NCI-H446 (cell line): ENCODE results near the gene LY6G6C.

Experiments
- DNase-seq, 2 experiments: peaks; one replicate each; lab custom pipeline; 2025; lab: John Stamatoyannopoulos, UW

LY6G6C gene, protein sequence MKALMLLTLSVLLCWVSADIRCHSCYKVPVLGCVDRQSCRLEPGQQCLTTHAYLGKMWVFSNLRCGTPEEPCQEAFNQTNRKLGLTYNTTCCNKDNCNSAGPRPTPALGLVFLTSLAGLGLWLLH

GRCh38 chr6:31721351-31722020 lies at the start of gene LY6G6C:
Gene LY6G6C, minus strand, starts transcription at chr6:31721746. Its CDS starts 67 bp downstream, at chr6:31721679.
- no peak for DNase-seq

- DNase-seq: no peak
Observed at GRCh38 chr6:31770860-31771259, 49.3 kb upstream of the LY6G6C start.

DNA sequence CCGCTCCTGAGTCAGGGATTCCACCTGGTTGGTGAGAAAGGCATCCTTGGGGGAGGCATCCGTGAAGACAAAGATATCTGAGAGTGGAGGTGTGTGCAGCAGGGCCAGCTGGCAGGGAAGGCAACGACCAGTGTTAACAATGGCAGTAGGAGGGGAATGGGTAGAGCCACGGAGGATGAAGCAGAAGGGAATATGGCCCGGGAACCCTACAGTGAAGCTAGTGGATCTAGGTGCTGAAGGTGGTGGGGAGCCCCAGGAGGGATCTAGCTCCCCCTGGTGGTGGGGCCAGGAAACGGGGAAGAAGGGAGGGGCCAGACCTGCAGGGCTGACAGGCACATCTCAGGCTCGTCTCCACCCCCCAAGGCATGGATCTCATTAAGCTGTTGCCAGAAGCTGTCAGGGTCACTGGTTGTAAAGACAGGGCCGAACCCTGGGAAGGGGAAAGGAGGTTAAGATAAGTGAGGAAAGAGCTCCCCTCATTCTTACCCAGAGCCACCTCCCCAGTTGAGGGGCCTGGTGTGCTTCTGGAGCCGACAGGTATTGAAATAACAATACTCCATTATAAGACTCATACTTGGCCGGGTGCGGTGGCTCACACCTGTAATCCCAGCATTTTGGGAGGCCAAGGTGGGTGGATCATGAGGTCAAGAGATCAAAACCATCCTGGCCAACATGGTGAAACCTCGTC lies 48.3 kb upstream of the LY6G6C start:
- DNase-seq: peak in 1 of 2 experiments; percentile 29

DNA sequence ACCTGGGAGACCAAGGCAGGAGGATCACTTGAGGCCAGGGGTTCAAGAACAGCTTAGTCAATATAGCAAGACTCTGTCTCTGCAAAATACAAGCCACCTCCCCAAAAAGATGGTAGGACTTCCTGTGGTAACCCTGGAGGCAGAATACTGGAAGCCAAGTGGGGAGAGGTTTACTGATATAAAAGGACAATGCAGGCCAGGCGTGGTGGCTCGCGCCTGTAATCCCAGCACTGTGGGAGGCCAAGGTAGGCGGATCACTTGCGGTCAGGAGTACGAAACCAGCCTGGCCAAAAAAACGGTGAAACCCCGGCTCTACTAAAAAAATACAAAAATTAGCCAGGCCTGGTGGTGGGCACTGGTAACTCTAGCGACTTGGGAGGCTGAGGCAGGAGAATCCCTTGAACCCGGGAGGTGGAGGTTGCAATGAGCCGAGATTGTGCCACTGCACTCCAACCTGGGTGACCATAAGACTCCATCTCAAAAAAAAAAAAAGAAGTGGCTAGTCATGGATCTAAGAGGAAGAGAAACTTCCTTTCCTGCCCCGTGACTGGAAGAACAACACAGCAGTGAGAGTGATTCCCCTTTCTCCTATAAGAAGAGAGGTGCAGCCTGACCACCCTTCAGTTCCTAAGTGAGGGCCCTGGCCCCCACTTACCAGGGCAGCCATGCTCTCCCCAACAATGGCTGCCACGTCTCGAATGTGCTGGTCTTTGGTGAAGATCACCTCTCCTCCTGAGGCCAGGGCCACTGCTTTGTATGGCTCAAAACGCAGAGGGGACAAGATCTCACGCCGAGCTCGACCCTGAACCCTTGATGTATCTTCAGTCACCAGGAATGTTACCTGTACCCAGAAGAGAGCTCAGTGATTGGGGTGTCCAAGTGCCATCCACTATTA lies 47.1 kb upstream of the LY6G6C start:
- DNase-seq: no peak

- DNase-seq: no peak
Observed at GRCh38 chr6:31767096-31767645, 45.6 kb upstream of the LY6G6C start.

- DNase-seq: no peak
Observed at GRCh38 chr6:31765910-31766794, 44.6 kb upstream of the LY6G6C start.

- no peak for DNase-seq
Observed at GRCh38 chr6:31765559-31765909, 44.0 kb upstream of the LY6G6C start.

DNA sequence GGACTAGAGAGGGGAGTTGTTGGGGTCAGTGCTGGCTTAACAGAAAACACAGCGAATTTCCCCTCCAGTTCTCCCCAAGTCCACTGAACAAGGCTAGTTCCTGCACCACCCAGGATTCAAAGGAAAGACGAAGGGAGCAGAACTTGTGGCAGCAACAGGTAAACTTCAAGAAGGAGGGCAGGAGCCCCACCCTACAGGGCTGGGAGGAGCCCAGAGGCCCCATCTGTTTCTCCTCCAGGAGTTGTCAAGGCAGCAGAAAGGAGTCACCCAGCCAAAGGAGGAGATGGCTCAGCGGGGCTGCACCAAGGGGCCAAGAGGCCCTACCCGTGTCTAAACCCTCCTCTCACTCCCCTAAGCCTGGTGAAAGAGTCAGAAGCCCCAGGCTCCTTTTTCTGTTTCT lies 42.7 kb upstream of the LY6G6C start:
- no peak for DNase-seq

GRCh38 chr6:31763619-31763940 lies 42.0 kb upstream of the LY6G6C start:
- DNase-seq: no peak

DNA sequence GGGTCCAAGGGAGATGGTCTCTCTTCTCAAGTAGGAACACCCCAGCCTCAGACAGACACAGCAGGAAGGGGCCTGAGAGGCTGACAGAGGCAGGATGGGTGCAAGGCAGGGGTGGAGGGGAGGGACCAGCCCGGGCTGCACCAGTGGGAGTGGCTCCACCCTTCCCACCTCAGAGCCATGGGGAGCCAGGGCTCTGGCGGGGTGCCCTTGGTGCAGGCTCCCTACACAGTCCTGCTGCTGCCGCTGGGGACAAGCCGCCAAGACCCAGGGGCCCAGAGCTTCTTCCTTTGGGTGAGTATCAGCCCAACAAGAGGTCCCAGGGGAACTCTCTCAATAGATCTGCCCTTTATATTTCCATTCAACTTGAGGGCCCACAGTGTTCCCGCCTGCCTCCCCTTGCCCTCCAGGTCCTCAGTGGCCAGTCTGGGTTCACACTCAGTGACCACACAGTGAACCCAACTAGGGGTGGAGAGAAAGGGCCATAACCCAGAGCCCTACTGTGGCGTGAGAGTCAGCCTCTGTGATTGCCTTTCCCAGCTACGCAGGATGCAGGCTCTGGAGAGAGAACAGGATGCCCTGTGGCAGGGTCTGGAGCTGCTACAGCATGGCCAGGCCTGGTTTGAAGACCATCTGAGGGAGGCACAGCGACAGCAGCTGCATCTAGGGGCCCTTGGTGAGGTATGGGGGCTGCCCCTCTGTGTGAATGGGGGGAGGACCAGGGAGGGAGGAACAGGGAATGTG lies 41.5 kb upstream of the LY6G6C start:
- no peak for DNase-seq

GRCh38 chr6:31762356-31762755 lies 40.8 kb upstream of the LY6G6C start, which contains the start of gene SAPCD1:
Gene SAPCD1, plus strand, starts transcription at chr6:31762656. Its CDS starts 399 bp downstream, at chr6:31763055.
- DNase-seq: no peak

DNA sequence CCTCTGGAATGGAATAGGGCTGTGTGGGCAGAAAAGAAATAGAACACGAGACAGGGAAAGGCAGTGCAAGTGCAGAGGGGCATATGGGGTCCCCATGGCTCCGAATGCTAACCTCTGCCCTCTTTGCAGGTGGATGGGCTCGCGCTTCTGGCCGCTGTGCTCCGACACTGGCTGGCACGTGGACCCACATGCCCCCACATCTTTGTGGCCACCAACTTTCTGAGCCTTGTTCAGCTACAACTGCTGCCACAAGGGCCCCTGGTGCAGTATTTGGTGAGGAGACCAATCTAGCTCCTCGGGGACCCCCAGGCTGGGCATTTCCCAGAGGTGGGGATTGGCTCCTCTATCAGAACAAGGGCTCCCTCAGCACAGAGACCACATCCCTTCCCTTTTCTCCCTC lies 39.8 kb upstream of the LY6G6C start:
- no peak for DNase-seq

GRCh38 chr6:31760790-31761189 lies 39.2 kb upstream of the LY6G6C start:
- DNase-seq: no peak

GRCh38 chr6:31758281-31758680 lies 36.7 kb upstream of the LY6G6C start:
- no peak for DNase-seq

GRCh38 chr6:31752739-31753319 lies 31.3 kb upstream of the LY6G6C start:
- DNase-seq: no peak

- no peak for DNase-seq
Observed at GRCh38 chr6:31750411-31751022, 29.0 kb upstream of the LY6G6C start.

- no peak for DNase-seq
Observed at GRCh38 chr6:31749301-31750036, 27.9 kb upstream of the LY6G6C start.

DNA sequence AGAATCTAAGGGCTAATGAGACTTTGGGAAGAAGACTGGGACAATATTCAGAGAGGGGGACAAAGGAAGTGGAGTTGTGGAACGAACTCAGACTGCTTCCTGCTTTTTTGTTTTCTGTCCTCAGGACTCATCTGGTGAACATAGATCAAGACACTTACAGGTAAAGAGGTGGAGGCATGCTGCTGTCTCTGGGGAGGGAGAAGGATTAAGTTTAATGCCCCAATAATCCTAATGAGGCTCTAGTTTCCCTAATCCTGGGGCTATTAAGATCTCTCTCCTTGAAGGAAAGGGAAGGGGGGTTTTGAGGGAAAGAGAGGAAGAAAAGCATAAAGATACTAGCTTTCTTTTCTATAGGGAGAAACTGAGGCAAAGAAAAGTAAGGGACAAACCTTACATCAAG lies 22.9 kb upstream of the LY6G6C start:
- no peak for DNase-seq

GRCh38 chr6:31742894-31743293 lies 21.3 kb upstream of the LY6G6C start:
- no peak for DNase-seq
